Mucosa of rectum (tissue), 2 donors: ENCODE measurements around the gene CAMK2D.

Source experiments
- H3K27ac ChIP-seq, 2 donors: one replicate each; pipeline ENCODE4 v1.7.0; 2013; ENCODE audit warnings: inconsistent platforms in 2 of 2, low read depth in 2 of 2, low read length in 2 of 2
- H3K27me3 ChIP-seq, 2 donors: one replicate each; pipeline ENCODE4 v1.7.0; 2013; ENCODE audit warnings: low read length in 2 of 2; ENCODE audit not compliant: control insufficient read depth in 2 of 2, insufficient read depth in 2 of 2
- H3K36me3 ChIP-seq, 2 donors: one replicate each; pipeline ENCODE4 v1.7.0; 2013; ENCODE audit warnings: low read length in 2 of 2; ENCODE audit not compliant: control insufficient read depth in 2 of 2, insufficient read depth in 2 of 2
- H3K4me1 ChIP-seq, 2 donors: one replicate each; pipeline ENCODE4 v1.7.0; 2013; ENCODE audit warnings: low read length in 2 of 2, mild to moderate bottlenecking in 1 of 2; ENCODE audit not compliant: control insufficient read depth in 2 of 2, insufficient read depth in 2 of 2
- H3K4me3 ChIP-seq, 2 donors: one replicate each; pipeline ENCODE4 v1.7.0; 2013; ENCODE audit warnings: low read length in 2 of 2
- H3K9ac ChIP-seq, 2 donors: one replicate each; pipeline ENCODE4 v1.7.0; 2013; ENCODE audit warnings: low read length in 2 of 2, low read depth in 1 of 2, mild to moderate bottlenecking in 1 of 2
- H3K9me3 ChIP-seq, 2 donors: one replicate each; pipeline ENCODE4 v1.7.0; 2013; ENCODE audit warnings: low read length in 2 of 2; ENCODE audit not compliant: control insufficient read depth in 2 of 2
- donor health status: healthy.
- donor health status: Normal muscosa, but diverticular disease.

CAMK2D gene

DNA sequence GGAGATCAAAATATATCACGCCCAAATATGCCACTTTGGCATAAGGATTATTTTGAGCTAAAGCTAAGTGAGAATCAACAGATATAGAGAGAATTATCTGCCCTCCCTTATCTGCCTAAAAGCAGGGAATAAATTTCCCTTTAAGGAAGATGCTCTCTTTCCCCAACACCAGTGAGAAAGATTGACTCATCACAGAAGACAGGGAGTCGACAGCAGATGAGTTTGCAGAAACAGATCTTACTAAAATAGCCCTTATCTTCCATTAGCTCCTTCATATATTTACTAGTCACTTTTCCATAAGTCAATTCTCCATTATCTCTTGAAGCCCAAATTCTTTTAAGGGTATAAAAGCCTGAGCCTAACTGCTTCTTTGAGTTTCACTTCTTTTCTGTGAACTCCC is 156.6 kb downstream of the CAMK2D start:
- Histone ChIP-seq H3K27ac (no peak overlapping the region), H3K36me3 (peaks cover 0 to 3% of the 10 kb centered on the region in 2 donors), H3K9ac (no peak overlapping the region), H3K4me1 (no peaks in the 10 kb centered on the region), H3K9me3 (no peaks in the 10 kb centered on the region), H3K4me3 (no peak overlapping the region), H3K27me3 (no peaks in the 10 kb centered on the region)

DNA sequence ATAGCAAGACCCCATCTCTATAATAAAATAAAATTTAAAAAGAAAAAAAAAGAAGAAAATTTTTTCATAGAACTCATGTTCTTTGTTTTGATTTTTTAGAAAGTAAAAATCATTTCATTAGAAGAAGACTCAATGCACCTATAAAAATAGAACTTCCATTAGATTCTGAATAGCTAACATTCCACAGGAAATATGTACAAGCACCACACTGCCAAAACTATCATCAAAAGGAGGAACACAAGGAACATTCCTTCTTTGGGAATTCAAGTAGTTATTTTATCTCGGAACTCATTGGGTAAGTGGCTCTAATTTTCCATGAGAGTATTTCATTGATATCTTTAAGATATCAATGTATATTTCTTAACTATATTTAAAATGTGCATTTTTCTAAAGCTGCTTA is 157.6 kb downstream of the CAMK2D start:
- no peak overlapping the region for H3K27ac ChIP-seq
- H3K4me3 ChIP-seq = no peak overlapping the region
- no peaks in the 10 kb centered on the region for H3K9me3 ChIP-seq
- H3K9ac ChIP-seq = no peak overlapping the region
- H3K4me1 ChIP-seq = no peaks in the 10 kb centered on the region
- H3K27me3 ChIP-seq = no peaks in the 10 kb centered on the region
- peaks cover 0 to 3% of the 10 kb centered on the region in 2 donors for H3K36me3 ChIP-seq

DNA sequence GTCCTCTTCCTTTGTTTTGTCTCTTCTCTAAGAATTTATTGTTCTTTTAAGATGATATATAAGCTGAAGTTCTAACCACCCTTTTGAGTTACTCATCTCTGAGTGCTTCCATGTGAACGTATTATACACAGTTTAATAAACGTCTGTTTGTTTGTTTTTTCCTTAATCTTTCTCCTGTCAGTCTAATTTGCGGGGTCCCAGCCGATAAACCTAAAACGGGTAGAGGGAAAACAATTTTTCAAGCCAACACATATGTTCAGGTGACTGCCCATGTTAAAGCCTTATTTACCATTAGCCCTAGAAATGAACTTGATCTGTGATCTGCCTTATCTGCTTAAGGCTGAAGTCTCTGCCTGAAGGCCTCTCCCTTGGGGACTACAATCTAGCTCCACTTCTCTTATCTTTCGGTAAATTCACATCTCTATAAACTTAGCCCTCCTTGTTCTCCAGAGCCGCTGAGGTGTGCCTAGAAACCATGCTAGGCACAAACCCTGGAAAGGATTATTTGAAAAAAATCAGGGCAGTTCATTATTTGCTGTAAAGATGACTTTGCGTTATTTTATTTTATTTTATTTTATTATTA is 158.8 kb downstream of the CAMK2D start:
- H3K36me3 ChIP-seq = peaks cover 0 to 3% of the 10 kb centered on the region in 2 donors
- H3K9me3 ChIP-seq = no peaks in the 10 kb centered on the region
- H3K27me3 ChIP-seq = no peaks in the 10 kb centered on the region
- H3K9ac ChIP-seq = no peak overlapping the region
- H3K27ac ChIP-seq = no peak overlapping the region
- no peak overlapping the region for H3K4me3 ChIP-seq
- H3K4me1 ChIP-seq = peaks cover 0 to 1% of the 10 kb centered on the region in 2 donors

DNA sequence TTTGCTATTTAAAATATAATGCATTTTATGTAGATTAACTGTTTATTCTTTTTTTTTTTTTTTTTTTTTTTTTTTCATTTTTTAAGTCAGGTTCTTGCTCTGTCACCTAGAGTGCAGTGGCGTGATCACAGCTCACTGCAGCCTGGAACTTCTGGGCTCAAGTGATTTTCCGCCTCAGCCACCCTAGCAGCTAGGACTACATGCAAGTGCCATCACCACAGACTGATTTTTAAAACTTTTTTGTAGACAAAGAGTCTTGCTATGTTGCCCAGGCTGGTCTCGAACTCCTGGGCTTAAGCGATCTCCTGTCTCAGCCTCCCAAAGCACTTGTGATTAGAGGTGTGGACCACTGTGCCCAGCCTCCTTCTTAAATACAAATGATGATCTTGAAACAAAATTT is 159.9 kb downstream of the CAMK2D start:
- Histone ChIP-seq H3K27me3 (no peaks in the 10 kb centered on the region), H3K36me3 (no peaks in the 10 kb centered on the region), H3K9ac (no peak overlapping the region), H3K9me3 (no peaks in the 10 kb centered on the region), H3K4me3 (no peak overlapping the region), H3K27ac (no peak overlapping the region), H3K4me1 (peaks cover 0 to 3% of the 10 kb centered on the region in 2 donors)

DNA sequence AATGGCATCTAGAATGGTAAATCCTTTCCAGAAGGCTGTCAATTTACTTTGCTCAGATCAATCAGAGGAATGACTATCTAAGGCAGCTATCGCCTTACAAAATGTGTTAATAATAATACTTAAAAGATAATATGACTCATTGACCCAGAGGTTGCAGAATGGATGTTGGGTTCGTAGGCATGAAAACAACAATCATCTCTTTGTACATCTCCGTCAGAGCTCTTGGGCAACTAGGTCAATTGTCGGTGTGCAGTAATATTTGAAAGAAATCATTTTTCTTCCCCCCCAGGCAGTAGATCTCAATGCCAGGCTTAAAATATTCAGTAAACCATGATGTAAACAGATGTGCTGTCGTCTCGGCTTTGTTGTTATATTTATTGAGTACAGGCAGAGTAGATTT is 165.1 kb downstream of the CAMK2D start:
- H3K27ac ChIP-seq = no peak overlapping the region
- no peaks in the 10 kb centered on the region for H3K36me3 ChIP-seq
- H3K4me3 ChIP-seq = no peak overlapping the region
- H3K27me3 ChIP-seq = no peaks in the 10 kb centered on the region
- no peak overlapping the region for H3K9ac ChIP-seq
- H3K9me3 ChIP-seq = no peaks in the 10 kb centered on the region
- peaks cover 0 to 3% of the 10 kb centered on the region in 2 donors for H3K4me1 ChIP-seq

DNA sequence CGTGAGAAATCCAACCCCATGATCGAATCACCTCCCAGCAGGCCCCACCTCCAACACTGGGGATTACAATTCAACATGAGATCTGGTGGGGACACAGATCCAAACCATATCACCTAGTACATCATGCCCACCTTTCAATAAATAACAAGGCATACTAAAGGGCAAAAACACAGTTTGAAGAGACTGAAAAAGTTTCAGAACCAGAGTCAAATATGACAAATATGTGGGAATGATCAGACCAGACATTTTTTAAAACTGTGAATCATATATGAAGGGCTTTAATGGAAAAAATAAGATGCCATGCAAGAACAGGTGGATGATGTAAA is 167.3 kb downstream of the CAMK2D start:
- Histone ChIP-seq H3K27me3 (no peaks in the 10 kb centered on the region), H3K9me3 (no peaks in the 10 kb centered on the region), H3K4me3 (no peak overlapping the region), H3K9ac (no peak overlapping the region), H3K36me3 (no peaks in the 10 kb centered on the region), H3K4me1 (peaks cover 0 to 3% of the 10 kb centered on the region in 2 donors), H3K27ac (no peak overlapping the region)

DNA sequence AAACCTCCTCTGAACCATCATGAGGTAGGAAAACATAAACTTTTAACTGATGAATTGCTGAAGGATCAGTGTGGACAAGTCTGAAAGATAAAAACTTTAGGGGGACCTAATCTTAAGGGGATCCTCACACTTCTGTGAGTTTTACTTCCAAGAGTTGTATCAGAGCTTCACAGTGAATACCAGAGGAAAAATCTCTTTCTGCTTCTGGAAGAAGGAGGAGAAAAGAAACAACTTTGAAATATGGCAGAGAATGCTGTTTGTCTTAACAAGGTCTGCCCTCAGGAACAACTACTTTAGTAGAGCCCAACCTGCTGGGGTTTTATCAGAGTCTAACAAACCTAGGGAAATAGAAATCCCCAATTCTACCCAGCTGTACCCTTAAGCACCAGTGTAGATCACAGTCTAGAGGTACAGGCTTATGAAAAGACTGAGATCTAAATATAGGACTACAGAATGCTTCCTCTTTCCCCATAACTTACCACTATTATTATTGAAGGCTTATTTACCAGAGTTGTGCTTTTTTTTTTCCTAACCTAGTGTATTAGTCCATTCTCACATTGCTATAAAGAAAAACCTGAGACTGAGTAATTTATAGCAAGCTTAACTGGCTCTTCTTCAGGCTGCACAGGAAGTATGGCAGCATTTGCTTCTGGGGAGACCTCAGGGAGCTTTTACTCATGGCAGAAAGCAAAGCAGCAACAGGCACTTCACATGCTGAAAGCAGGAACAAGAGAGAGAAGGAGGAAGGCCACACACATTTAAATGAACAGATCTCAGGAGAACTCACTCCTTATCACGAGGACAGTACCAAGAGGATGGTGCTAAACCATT is 167.9 kb downstream of the CAMK2D start:
- H3K9ac ChIP-seq = no peak overlapping the region
- H3K27ac ChIP-seq = no peak overlapping the region
- H3K9me3 ChIP-seq = no peaks in the 10 kb centered on the region
- no peaks in the 10 kb centered on the region for H3K27me3 ChIP-seq
- H3K4me3 ChIP-seq = no peak overlapping the region
- H3K36me3 ChIP-seq = no peaks in the 10 kb centered on the region
- peaks cover 0 to 3% of the 10 kb centered on the region in 2 donors for H3K4me1 ChIP-seq

DNA sequence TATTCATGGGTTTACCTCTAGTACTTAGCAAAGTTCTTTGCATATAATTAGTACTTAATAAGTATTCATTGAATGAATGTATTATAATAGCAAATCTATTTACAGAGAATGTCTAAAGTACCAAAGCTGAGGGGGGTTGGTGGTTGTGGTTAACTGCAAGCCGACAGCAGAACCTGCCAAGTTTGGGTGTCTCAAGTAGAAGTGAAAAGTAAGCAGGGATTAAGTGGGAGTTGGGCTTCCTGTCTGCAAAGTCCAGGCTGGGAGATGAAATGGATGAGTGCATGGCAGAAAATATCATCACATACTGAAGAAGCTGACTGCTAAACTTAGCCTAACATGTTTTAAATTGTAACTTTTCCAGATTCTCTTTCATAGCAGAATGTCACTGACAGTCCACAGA is 169.6 kb downstream of the CAMK2D start:
- H3K9me3 ChIP-seq = no peaks in the 10 kb centered on the region
- no peaks in the 10 kb centered on the region for H3K36me3 ChIP-seq
- H3K4me3 ChIP-seq = no peak overlapping the region
- H3K27ac ChIP-seq = no peak overlapping the region
- no peak overlapping the region for H3K9ac ChIP-seq
- no peaks in the 10 kb centered on the region for H3K27me3 ChIP-seq
- H3K4me1 ChIP-seq = no peaks in the 10 kb centered on the region

DNA sequence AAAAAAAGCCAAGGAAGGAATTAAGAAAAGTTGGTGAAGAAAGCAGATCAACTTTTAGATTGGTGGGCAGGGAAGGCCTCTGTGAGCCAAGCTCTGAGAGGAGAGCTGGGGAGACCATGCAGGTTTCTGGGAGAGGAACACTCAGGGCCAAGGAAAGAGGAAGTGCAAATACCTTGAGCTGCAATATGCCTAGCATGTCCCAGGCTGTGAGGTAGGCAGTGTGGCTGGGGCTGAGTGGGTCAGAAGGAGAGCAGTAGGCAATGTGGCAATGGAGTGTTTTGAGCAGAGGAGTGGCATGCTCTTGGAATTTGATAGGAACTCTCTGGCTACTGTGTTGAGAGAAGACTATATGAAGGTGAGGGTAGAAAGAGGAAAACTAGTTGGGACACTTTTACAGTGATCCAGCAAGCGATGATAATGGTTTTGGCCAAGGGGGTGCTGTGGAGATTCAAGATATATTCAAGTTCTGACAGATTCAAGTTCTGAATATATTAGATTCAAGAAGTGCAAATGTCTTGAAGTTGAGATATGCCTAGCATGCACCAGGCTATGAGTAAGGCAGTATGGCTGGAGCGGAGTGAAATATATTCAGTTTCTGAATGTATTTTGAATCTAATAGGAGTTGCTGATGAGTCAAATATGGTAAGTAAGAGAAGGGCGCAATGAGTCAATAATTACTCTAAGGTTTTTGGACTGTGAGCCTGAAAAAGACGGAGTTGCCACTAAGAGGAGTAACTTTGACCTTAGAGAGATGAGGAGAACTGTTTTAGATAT is 172.5 kb downstream of the CAMK2D start:
- Histone ChIP-seq H3K27me3 (no peaks in the 10 kb centered on the region), H3K9ac (no peak overlapping the region), H3K36me3 (no peaks in the 10 kb centered on the region), H3K27ac (no peak overlapping the region), H3K9me3 (no peaks in the 10 kb centered on the region), H3K4me1 (no peaks in the 10 kb centered on the region), H3K4me3 (no peak overlapping the region)

DNA sequence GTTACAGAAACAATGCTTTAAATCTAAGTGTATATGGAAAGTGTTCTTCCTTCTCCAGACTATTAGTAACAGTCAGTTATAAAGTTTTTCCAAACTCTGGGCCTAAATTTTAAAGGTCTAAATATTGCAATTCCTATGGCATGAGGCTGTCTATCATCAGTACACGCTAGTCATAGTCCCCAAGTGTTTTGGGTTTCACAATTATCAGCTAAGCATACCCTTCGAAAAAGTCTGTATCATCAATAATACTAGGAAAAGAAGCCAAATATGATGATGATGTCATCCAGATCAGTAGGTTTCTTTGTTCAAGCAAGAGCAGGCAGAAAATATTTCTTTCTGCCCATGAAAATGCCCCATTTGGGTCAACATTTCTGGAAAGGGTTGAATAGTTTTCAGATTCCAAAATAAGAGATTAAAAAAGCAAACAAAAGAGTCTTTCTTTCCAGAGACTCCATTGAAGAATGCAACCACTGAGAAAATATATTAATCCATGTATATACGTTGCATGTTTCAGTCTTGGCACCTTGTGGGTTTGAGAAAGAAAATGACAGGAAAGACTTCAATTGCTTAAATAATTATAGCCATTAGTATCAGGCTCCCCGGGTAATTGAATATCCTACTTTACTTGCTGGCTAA is 173.8 kb downstream of the CAMK2D start:
- no peaks in the 10 kb centered on the region for H3K4me1 ChIP-seq
- no peaks in the 10 kb centered on the region for H3K36me3 ChIP-seq
- H3K4me3 ChIP-seq = no peak overlapping the region
- H3K27ac ChIP-seq = no peak overlapping the region
- H3K9me3 ChIP-seq = no peaks in the 10 kb centered on the region
- H3K27me3 ChIP-seq = no peaks in the 10 kb centered on the region
- H3K9ac ChIP-seq = no peak overlapping the region
